Measurements from ENCODE around the gene NR2C2. TPM values are rescaled to one million over a fixed set of nuclear protein-coding genes. Genes with fewer than 3 reads are reported as not detected.

Gene NR2C2
- polyA plus RNA-seq, 3 donors from 2014 or later, result 6.0 to 23.7 (median 10.5) TPM

- H3K9me3 Mint-ChIP-seq, result no peaks in the 10 kb centered on the region
- no peaks in the 10 kb centered on the region for H3K4me1 Mint-ChIP-seq
- DNase-seq, result no peak
- H3K4me3 Mint-ChIP-seq, result no peak overlapping the region
- no peaks in the 10 kb centered on the region for H3K36me3 Mint-ChIP-seq
- H3K27me3 Mint-ChIP-seq (ENCODE audit: low read depth in 3 of 3), result peaks cover 0 to 14% (median 0%) of the 10 kb centered on the region in 3 donors
- no peak overlapping the region for H3K27ac Mint-ChIP-seq
These were observed 34.1 kb upstream of the NR2C2 start for GRCh38 chr3:14913071-14913925.

- H3K4me3 Mint-ChIP-seq, result no peak overlapping the region
- no peak overlapping the region for H3K27ac Mint-ChIP-seq
- no peak for DNase-seq
- H3K36me3 Mint-ChIP-seq, result no peaks in the 10 kb centered on the region
- peaks cover 0 to 14% (median 0%) of the 10 kb centered on the region in 3 donors for H3K27me3 Mint-ChIP-seq (ENCODE audit: low read depth in 3 of 3)
- H3K4me1 Mint-ChIP-seq, result no peaks in the 10 kb centered on the region
- no peaks in the 10 kb centered on the region for H3K9me3 Mint-ChIP-seq
These were observed 33.2 kb upstream of the NR2C2 start for GRCh38 chr3:14913926-14914778.

- Mint-ChIP-seq H3K36me3 (no peaks in the 10 kb centered on the region), H3K27me3 (ENCODE audit: low read depth in 3 of 3) (peaks cover 0 to 14% (median 0%) of the 10 kb centered on the region in 3 donors), H3K9me3 (no peaks in the 10 kb centered on the region), H3K4me3 (no peak overlapping the region), H3K4me1 (no peaks in the 10 kb centered on the region), H3K27ac (no peak overlapping the region)
- no peak for DNase-seq
These were observed 32.6 kb upstream of the NR2C2 start for GRCh38 chr3:14914779-14915117.

- H3K4me3 Mint-ChIP-seq, result no peak overlapping the region
- no peak for DNase-seq
- H3K4me1 Mint-ChIP-seq, result no peaks in the 10 kb centered on the region
- no peak overlapping the region for H3K27ac Mint-ChIP-seq
- H3K36me3 Mint-ChIP-seq, result no peaks in the 10 kb centered on the region
- H3K27me3 Mint-ChIP-seq (ENCODE audit: low read depth in 3 of 3), result peaks cover 0 to 14% (median 0%) of the 10 kb centered on the region in 3 donors
- H3K9me3 Mint-ChIP-seq, result no peaks in the 10 kb centered on the region
These were observed 31.7 kb upstream of the NR2C2 start for GRCh38 chr3:14915636-14916222.

DNA sequence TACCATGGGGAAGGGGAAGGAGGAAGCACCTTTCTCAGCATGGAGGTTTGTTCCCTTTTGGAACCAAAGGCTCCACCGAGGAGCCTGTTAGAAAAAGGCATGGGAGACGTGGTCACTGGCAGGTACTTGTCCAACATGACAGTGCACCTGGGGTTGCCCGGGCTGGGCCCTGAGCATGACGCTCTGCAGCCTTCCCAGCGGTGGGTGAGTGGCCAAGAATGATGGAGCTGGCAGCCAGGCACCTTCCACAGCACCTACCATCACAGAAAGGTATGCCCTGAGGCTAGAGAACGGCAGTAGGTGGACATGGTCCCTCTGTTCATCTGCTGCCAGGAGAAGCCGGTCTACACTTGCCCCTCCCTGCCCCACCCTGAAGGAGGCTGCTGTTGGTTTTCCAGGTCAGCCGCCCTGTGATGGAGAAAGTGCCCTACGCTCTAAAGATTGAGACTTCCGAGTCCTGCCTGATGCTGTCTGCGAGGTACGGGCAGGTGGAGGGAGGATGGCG, 29.0 kb upstream of the NR2C2 start:
- H3K9me3 Mint-ChIP-seq, result no peaks in the 10 kb centered on the region
- H3K4me1 Mint-ChIP-seq, result no peaks in the 10 kb centered on the region
- no peak overlapping the region for H3K4me3 Mint-ChIP-seq
- H3K36me3 Mint-ChIP-seq, result no peaks in the 10 kb centered on the region
- DNase-seq, result no peak
- H3K27me3 Mint-ChIP-seq (ENCODE audit: low read depth in 3 of 3), result peaks cover 0 to 14% (median 0%) of the 10 kb centered on the region in 3 donors
- H3K27ac Mint-ChIP-seq, result no peak overlapping the region

DNA sequence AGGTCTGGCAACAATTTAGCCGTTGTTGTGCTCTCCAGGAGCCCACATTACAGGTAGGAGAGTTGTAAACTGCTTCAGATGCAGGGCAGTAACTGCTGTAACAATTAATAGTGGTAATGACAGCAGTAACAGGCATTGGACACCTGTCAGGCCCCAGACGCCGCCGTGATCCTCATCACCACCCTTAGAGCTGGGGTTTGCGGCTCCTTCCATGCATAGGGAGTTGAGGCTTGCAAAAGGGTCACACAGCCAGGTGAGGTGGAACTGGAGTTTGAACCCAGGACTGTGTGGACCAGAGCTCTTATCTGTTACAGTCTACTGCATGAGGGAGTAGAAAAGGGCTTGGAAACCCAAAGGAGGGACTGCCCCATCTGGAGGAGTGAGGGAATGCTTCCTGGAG, 26.8 kb upstream of the NR2C2 start:
- Mint-ChIP-seq H3K27ac (no peak overlapping the region), H3K9me3 (no peaks in the 10 kb centered on the region)

GRCh38 chr3:14921034-14921616, 26.3 kb upstream of the NR2C2 start:
- Mint-ChIP-seq H3K27ac (no peak overlapping the region), H3K4me3 (no peak overlapping the region), H3K9me3 (no peaks in the 10 kb centered on the region), H3K4me1 (no peaks in the 10 kb centered on the region), H3K27me3 (ENCODE audit: low read depth in 3 of 3) (peaks cover 0 to 7% (median 0%) of the 10 kb centered on the region in 3 donors), H3K36me3 (no peaks in the 10 kb centered on the region)
- peak; percentile 61 to 73 (median 69) for DNase-seq

More for the DNA sequence above, 26.8 kb upstream of the NR2C2 start:
- Mint-ChIP-seq H3K36me3 (no peaks in the 10 kb centered on the region), H3K4me3 (no peak overlapping the region), H3K27me3 (ENCODE audit: low read depth in 3 of 3) (peaks cover 0 to 9% (median 0%) of the 10 kb centered on the region in 3 donors), H3K4me1 (no peaks in the 10 kb centered on the region)
- DNase-seq, result no peak

- no peak for DNase-seq
- Mint-ChIP-seq H3K4me1 (no peaks in the 10 kb centered on the region), H3K27ac (no peak overlapping the region), H3K27me3 (ENCODE audit: low read depth in 3 of 3) (peaks cover 0 to 4% (median 0%) of the 10 kb centered on the region in 3 donors), H3K36me3 (no peaks in the 10 kb centered on the region), H3K4me3 (no peak overlapping the region), H3K9me3 (no peaks in the 10 kb centered on the region)
These were observed 25.3 kb upstream of the NR2C2 start for GRCh38 chr3:14921811-14922705.

GRCh38 chr3:14922863-14923262, 24.5 kb upstream of the NR2C2 start:
- Mint-ChIP-seq H3K9me3 (no peaks in the 10 kb centered on the region), H3K27me3 (ENCODE audit: low read depth in 3 of 3) (no peaks in the 10 kb centered on the region), H3K27ac (no peak overlapping the region), H3K36me3 (no peaks in the 10 kb centered on the region), H3K4me3 (no peak overlapping the region), H3K4me1 (no peaks in the 10 kb centered on the region)
- no peak for DNase-seq

GRCh38 chr3:14923476-14923875, 23.9 kb upstream of the NR2C2 start:
- no peak for DNase-seq
- H3K36me3 Mint-ChIP-seq, result no peaks in the 10 kb centered on the region
- no peaks in the 10 kb centered on the region for H3K4me1 Mint-ChIP-seq
- H3K4me3 Mint-ChIP-seq, result no peak overlapping the region
- H3K27ac Mint-ChIP-seq, result no peak overlapping the region
- no peaks in the 10 kb centered on the region for H3K27me3 Mint-ChIP-seq (ENCODE audit: low read depth in 3 of 3)
- H3K9me3 Mint-ChIP-seq, result no peaks in the 10 kb centered on the region

GRCh38 chr3:14925729-14926591, 21.4 kb upstream of the NR2C2 start:
- H3K27ac Mint-ChIP-seq, result no peak overlapping the region
- no peak overlapping the region for H3K4me3 Mint-ChIP-seq
- peaks cover 0 to 3% (median 0%) of the 10 kb centered on the region in 3 donors for H3K27me3 Mint-ChIP-seq (ENCODE audit: low read depth in 3 of 3)
- peaks cover 0 to 4% (median 0%) of the 10 kb centered on the region in 3 donors for H3K36me3 Mint-ChIP-seq
- peak; percentile 31 to 44 (median 43) for DNase-seq
- H3K4me1 Mint-ChIP-seq, result no peaks in the 10 kb centered on the region
- H3K9me3 Mint-ChIP-seq, result no peaks in the 10 kb centered on the region

GRCh38 chr3:14926592-14926991, 20.8 kb upstream of the NR2C2 start:
- Mint-ChIP-seq H3K9me3 (no peaks in the 10 kb centered on the region), H3K27ac (no peak overlapping the region), H3K4me3 (no peak overlapping the region), H3K4me1 (peaks cover under 1 to 1% of the 10 kb centered on the region in 2 donors), H3K27me3 (ENCODE audit: low read depth in 3 of 3) (peaks cover 0 to 3% (median 0%) of the 10 kb centered on the region in 3 donors), H3K36me3 (peaks cover 0 to 4% (median 0%) of the 10 kb centered on the region in 3 donors)
- no peak for DNase-seq
